D721Med (cell line): ENCODE results near the gene TUT4.

Experiments used
- DNase-seq: peaks from one replicate; pipeline ENCODE4 v3.0.0; 2011; ENCODE audit warnings: low spot score; ENCODE audit not compliant: insufficient read length
- FAIRE-seq: peaks from 2 replicates; lab custom pipeline; 2011; peaks lifted over from hg19 to GRCh38; lab: Jason Lieb, UNC
- TF ChIP-seq, protein P1 (sequence below): IDR thresholded peaks from 2 replicates; pipeline ENCODE4 v1.5.1; 2012; ENCODE audit warnings: mild to moderate bottlenecking, control low read depth; ENCODE audit not compliant: insufficient read depth; ENCODE audit errors: missing control alignments

TUT4 gene, protein sequence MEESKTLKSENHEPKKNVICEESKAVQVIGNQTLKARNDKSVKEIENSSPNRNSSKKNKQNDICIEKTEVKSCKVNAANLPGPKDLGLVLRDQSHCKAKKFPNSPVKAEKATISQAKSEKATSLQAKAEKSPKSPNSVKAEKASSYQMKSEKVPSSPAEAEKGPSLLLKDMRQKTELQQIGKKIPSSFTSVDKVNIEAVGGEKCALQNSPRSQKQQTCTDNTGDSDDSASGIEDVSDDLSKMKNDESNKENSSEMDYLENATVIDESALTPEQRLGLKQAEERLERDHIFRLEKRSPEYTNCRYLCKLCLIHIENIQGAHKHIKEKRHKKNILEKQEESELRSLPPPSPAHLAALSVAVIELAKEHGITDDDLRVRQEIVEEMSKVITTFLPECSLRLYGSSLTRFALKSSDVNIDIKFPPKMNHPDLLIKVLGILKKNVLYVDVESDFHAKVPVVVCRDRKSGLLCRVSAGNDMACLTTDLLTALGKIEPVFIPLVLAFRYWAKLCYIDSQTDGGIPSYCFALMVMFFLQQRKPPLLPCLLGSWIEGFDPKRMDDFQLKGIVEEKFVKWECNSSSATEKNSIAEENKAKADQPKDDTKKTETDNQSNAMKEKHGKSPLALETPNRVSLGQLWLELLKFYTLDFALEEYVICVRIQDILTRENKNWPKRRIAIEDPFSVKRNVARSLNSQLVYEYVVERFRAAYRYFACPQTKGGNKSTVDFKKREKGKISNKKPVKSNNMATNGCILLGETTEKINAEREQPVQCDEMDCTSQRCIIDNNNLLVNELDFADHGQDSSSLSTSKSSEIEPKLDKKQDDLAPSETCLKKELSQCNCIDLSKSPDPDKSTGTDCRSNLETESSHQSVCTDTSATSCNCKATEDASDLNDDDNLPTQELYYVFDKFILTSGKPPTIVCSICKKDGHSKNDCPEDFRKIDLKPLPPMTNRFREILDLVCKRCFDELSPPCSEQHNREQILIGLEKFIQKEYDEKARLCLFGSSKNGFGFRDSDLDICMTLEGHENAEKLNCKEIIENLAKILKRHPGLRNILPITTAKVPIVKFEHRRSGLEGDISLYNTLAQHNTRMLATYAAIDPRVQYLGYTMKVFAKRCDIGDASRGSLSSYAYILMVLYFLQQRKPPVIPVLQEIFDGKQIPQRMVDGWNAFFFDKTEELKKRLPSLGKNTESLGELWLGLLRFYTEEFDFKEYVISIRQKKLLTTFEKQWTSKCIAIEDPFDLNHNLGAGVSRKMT (N-terminal part only)

DNA sequence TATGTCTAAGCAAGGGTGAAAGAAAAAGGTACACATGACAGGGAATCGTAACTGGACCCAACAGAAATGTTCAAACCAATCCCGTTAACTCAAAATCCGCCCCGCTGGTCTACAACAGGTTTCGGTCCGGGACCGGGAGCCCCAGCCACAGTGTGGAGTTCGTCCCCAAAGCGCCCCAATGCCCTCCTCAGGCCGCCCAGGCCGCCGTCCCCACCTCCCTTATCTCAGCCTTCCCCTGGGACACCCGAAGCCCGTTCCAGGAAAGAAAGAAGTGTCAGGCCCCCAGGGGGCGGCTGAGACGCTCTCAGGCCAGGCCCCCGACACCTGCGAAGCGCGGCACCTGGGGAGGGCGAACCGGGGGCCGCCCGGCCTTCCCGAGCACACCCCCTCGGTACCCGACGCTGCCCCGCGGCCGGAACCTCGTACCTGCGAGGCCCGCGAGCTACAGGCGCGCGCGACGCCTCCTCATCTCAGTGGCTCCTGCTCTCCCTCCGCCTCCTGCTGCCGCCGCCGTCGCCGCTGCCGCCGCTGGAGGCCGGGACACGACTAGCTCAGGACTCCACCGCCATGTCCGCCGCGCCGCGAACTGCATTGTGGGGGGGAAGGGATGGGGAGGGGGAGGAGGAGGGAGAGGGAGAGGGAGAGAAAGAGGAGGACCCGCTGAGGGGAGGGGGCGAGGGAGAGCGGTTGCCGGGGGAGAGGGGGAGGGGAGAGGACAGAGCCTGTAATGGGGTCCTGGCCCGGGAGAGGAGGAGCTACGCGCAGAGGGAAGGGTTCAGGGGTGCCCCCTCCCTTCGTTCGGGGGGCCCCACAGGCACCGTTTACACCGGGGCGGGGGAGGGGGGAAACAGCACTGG, at the start of gene TUT4:
Gene TUT4, minus strand, starts transcription at position 588 of the 857 bp plus-strand sequence. CDS start 26,812 bp downstream, outside the sequence.
- TF ChIP-seq, protein P1, sequence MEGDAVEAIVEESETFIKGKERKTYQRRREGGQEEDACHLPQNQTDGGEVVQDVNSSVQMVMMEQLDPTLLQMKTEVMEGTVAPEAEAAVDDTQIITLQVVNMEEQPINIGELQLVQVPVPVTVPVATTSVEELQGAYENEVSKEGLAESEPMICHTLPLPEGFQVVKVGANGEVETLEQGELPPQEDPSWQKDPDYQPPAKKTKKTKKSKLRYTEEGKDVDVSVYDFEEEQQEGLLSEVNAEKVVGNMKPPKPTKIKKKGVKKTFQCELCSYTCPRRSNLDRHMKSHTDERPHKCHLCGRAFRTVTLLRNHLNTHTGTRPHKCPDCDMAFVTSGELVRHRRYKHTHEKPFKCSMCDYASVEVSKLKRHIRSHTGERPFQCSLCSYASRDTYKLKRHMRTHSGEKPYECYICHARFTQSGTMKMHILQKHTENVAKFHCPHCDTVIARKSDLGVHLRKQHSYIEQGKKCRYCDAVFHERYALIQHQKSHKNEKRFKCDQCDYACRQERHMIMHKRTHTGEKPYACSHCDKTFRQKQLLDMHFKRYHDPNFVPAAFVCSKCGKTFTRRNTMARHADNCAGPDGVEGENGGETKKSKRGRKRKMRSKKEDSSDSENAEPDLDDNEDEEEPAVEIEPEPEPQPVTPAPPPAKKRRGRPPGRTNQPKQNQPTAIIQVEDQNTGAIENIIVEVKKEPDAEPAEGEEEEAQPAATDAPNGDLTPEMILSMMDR = no peak
- DNase-seq (peak; percentile 24), FAIRE-seq (no peak)

DNA sequence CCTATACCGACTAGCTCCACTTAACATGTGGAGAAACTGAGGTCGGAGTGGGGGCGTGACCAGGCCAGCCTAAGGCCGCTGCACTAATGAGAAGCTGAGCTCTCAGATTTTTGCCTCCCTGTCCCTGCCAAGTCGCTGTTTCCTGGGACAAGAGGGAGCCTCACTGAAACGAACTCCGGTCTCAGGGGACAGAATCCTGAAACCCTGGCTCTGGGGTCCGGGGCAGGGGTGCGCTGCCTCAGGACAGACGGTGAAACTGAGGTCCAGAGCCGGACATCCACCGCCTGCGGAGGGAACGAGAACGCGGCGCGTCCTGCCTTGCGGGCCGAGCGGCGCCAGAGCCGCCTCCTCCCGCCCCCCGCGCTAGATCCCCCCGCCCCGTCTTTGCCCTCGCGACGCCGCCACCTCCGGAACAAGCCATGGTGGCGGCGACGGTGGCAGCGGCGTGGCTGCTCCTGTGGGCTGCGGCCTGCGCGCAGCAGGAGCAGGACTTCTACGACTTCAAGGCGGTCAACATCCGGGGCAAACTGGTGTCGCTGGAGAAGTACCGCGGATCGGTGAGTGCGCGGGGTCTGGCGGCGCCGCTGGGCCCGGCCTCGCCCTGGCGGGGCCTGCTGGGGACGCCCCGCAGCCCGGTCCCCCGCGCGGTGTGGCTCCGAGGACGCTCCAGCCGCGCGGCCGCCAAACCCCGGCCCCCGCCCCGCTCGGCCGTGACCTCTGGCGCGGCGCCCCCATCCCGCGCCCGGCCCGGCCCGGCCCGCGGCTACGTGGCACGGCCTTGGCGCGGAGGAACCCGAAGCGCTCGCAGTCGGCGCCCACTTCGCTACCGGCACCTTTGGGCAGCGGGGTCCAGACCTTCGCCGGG, 49.3 kb upstream of the TUT4 start, which contains the start of gene GPX7:
Gene GPX7, plus strand, starts transcription at position 381 of the 865 bp plus-strand sequence. Its CDS starts 39 bp downstream, at position 420.
- DNase-seq (peak; percentile 26), FAIRE-seq (no peak)
- TF ChIP-seq, protein P1 = no peak

DNA sequence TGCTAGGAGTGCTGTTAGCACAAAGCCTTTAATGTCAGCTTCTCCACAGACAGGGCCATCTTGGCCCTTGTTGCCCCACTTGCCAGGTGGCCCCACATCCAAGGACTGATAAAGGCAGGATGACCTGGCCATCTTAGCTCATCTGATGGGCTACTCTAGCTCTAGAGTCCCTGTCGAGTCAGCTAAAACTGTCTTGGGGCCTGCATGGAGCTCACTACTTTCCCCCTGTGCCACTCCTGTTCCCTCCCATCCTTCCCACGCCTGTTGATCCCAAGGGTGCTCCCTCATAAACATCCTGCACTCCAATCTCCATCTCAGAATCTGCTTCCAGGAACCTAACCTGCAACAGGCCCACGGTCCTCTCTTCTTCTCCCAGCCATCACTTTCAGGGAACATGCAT, 48.6 kb upstream of the TUT4 start:
- FAIRE-seq (no peak), DNase-seq (no peak)
- TF ChIP-seq, protein P1 = no peak

DNA sequence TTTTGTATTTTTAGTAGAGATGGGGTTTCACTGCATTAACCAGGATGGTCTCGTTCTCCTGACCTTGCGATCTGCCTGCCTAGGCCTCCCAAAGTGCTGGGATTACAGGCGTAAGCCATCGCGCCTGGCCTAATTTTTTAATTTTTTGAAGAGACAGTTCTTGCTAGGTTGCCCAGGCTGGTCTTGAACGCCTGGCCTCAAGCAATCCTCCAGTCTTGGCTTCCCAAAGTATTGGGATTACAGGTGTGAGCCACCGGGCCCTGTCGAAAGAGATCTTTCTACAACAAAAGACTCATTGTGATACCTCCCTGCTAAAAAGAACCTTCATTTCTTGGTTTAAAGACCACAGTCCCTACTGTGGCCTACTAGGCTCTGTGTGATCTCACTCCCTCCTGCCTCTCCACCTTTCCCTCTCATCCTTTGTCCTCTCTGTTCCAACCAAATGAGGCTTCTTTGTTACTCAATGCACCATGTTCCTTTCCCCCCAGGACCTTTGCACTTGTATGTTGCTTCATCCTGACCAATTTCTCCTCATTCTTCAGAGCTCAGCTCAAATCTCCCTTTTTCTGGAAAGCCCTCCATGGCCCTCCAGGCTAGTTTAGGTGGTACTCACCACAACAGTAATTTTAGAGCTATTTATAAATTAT, 47.8 kb upstream of the TUT4 start:
- FAIRE-seq (no peak), DNase-seq (no peak)
- TF ChIP-seq, protein P1 = no peak

DNA sequence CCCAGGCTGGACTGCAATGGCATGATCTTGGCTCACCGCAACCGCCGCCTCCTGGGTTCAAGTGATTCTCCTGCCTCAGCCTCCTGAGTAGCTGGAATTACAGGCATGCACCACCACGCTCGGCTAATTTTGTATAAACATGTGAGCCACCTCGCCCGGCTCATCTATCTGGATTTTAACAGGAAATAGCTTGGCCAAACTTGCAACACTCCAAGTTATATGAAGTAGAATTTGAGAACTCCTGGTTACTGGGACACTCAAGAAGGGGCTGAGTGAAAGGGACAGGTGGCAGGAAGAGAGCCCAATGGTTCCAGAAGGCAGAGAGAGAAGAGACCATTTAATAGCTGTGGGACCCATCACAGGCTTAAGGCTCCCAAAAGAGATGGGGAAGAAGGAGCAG, 46.3 kb upstream of the TUT4 start:
- no peak for DNase-seq
- no peak for FAIRE-seq

More for the DNA sequence above, 46.3 kb upstream of the TUT4 start:
- TF ChIP-seq, protein P1 = no peak
